Mucosa of descending colon (tissue), 3 donors: ENCODE measurements around the gene CADPS2. TPM values are rescaled to one million over a fixed set of nuclear protein-coding genes. Genes with fewer than 3 reads are reported as not detected.
A peak's percentile ranks its signal among the peaks of the same experiment; 100 is the strongest.

Experiments used
- ATAC-seq: fragments of 200-7000 bp; cut with Tn5 transposase; one replicate; pipeline ENCODE4 v1.9.1; 2020; ENCODE audit warnings: mild to moderate bottlenecking, moderate library complexity
- DNase-seq, 3 donors: peaks; one replicate each; pipeline ENCODE4 v3.0.0-alpha.2; 2020
- H3K36me3 ChIP-seq: fragments of 200-600 bp; one replicate; pipeline ENCODE4 v1.8.0; 2021; ENCODE audit warnings: low read depth, mild to moderate bottlenecking
- H3K4me1 ChIP-seq: fragments of 200-600 bp; one replicate; pipeline ENCODE4 v1.8.0; 2021; ENCODE audit warnings: low read depth, mild to moderate bottlenecking
- H3K4me3 ChIP-seq: fragments of 200-600 bp; one replicate; pipeline ENCODE4 v1.8.0; 2021; ENCODE audit warnings: mild to moderate bottlenecking
- H3K9me3 ChIP-seq: fragments of 200-600 bp; one replicate; pipeline ENCODE4 v1.8.0; 2021; ENCODE audit warnings: mild to moderate bottlenecking
- CTCF ChIP-seq: fragments of 200-600 bp; IDR thresholded peaks from one replicate; pipeline ENCODE4 v1.8.0; 2022; ENCODE audit warnings: antibody characterized with exemption, mild to moderate bottlenecking
- intact Hi-C, 2 donors: fragments of 100-400 bp; cut with DNase I in 1 of 2; cut with micrococcal nuclease in 1 of 2; formaldehyde crosslinking; loops; one replicate each; pipeline versions ENCODE4 v1.11.0 to v1.11.1; 2022; cut with DNase I, micrococcal nuclease
- total RNA-seq, 3 donors: library from RNA; stranded (reverse); fragmentation: NEBNext Ultra II Directional in 2 of 3; extraction: Animal tissue kit (Norgen Biotek cat#: 25700) in 2 of 3; gene quantifications; one replicate each; pipeline versions ENCODE4 v1.2.1 to v1.2.4, GENCODE V29; 2021 to 2023
- donor health status: DM: no; HTN: no; CAD: no; lungs with moderate emphysema.
- donor health status: DM: no; HTN: no; CAD: no.
- donor health status: DM: no; HTN: yes; CAD: no.

CADPS2 gene
- total RNA-seq, 3 donors from 2014 or later: 11.3 to 12.7 (median 11.7) TPM

- Histone ChIP-seq H3K4me3 (no peak overlapping the region), H3K9me3 (no peaks in the 10 kb centered on the region), H3K4me1 (no peaks in the 10 kb centered on the region), H3K36me3 (no peaks in the 10 kb centered on the region)
- DNase-seq: no peak
- intact Hi-C loops: no loop called here
- no peak for TF ChIP-seq CTCF
- ATAC-seq: no peak
Measured at GRCh38 chr7:122850528-122850927, 35.7 kb downstream of the CADPS2 start.

DNA sequence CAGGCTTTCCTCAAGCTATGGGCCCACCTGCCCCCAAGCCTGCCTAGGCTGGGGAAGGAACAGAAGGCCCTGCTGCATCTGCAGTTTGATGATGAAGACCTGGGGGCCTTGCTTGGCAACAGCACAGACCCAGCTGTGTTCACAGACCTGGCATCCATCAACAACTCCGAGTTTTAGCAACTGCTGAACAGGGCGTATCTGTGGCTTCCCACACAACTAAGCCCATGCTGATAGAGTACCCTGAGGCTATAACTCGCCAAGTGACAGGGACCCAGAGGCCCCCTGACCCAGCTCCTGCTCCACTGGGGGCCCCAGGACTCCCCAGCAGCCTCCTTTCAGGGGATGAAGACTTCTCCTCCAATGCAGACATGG is 36.3 kb downstream of the CADPS2 start:
- Histone ChIP-seq H3K9me3 (no peaks in the 10 kb centered on the region), H3K4me3 (no peak overlapping the region), H3K36me3 (no peaks in the 10 kb centered on the region), H3K4me1 (no peaks in the 10 kb centered on the region)
- intact Hi-C loops: no loop called here
- DNase-seq (peak in 1 of 3 donors; percentile 29), ATAC-seq (no peak)
- no peak for TF ChIP-seq CTCF

DNA sequence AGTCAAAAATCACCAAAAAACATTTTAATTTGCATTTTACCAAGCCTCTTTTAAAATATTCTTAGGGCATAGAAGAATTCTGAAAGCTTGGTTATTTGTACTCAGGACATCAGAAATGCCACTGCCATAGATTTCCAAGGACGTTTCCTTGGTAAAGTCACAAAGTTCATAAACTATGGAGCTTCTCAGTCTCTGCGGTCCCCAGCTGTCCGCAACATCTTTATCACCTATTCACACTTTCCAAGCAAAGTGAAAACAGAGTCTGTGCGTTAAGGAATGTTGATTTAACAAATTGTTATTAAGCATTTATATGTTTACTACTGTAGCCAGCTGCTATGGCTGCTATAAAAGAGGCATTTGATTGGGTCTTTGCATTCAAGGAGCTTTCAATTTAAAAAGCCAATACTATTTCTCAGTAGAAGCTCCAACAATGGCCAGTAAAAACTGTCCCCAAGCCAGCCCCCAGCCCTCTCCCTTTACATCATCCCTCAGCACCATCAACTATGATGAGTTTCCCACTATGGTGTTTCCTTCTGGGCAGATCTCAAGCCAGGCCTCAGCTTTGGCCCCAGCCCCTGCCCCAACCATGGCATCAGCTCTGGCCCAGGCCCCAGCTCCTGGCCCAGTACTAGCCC is 36.8 kb downstream of the CADPS2 start:
- Histone ChIP-seq H3K9me3 (no peaks in the 10 kb centered on the region), H3K4me3 (no peak overlapping the region), H3K4me1 (no peaks in the 10 kb centered on the region), H3K36me3 (no peaks in the 10 kb centered on the region)
- no peak for DNase-seq
- ATAC-seq: no peak
- intact Hi-C loops: no loop called here
- TF ChIP-seq CTCF: no peak

- no peak for ATAC-seq
Measured at GRCh38 chr7:122847871-122848473, 38.3 kb downstream of the CADPS2 start.

GRCh38 chr7:122846591-122846990 is 39.7 kb downstream of the CADPS2 start:
- DNase-seq: no peak
- intact Hi-C loops: no loop called here
- no peaks in the 10 kb centered on the region for H3K36me3 ChIP-seq

More at GRCh38 chr7:122847871-122848473, 38.3 kb downstream of the CADPS2 start:
- Histone ChIP-seq H3K36me3 (no peaks in the 10 kb centered on the region), H3K4me1 (no peaks in the 10 kb centered on the region), H3K9me3 (no peaks in the 10 kb centered on the region), H3K4me3 (no peak overlapping the region)
- TF ChIP-seq CTCF: no peak
- DNase-seq: no peak
- intact Hi-C loops: no loop called here

More at GRCh38 chr7:122846591-122846990, 39.7 kb downstream of the CADPS2 start:
- no peaks in the 10 kb centered on the region for H3K4me1 ChIP-seq
- H3K4me3 ChIP-seq: no peak overlapping the region
- TF ChIP-seq CTCF: no peak
- H3K9me3 ChIP-seq: no peaks in the 10 kb centered on the region
- ATAC-seq: no peak
